Raji (cell line): ENCODE data around the gene SEPHS1.

ENCODE experiments used
- POLR2A ChIP-seq: IDR thresholded peaks from 2 replicates; pipeline ENCODE4 v1.6.1; 2011; ENCODE audit warnings: low read depth, low read length, control low read depth; ENCODE audit not compliant: insufficient read depth

SEPHS1 gene

DNA sequence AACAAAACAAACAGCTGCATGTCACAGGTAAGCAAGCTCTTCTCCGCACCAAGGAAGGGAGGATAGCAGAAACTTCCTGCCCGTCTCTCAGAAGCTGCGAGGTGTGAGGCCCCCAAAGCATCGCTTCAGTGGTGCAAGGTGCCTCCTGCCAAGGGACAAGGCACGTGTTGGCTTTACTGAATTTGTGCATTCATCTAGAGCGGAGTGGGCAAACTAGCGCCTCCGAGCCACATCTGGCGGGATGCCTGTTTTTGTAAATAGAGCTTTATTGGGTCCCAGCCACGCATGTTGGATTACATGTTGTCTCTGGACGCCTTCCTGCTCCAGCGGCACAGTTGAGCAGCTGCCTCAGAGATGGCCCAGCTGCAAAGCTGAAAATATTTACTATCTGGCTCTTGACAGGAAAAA, 75.9 kb downstream of the SEPHS1 start:
- TF ChIP-seq POLR2A: no peak

DNA sequence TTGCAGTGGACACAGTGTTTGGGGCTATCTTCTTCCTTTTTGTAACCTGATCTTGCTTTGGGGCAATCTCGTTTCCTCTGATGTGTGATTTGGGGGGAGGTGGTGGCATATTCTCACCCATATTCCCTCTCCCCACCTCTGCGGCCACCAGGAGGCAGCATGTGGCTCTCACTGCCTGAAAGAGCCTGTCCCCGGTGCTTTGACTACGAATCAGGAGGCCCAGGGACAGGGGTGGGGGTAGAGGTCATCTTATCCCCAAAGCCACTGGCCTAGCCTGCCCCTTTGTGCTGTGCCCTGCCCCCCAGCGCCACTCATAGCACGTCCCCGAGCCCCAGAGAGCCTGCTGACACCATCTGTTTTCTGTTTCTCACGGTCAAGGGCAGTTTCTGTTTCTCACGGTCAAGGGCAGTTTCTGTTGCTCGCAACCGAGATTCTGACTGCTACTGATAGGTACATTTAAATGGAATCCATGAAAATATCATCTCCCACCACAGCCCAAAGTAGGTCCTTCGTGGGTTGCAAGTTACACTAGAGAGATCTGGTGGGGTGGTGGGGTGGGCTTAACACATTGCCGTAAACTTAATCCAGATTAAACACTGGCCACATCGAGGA, 76.4 kb downstream of the SEPHS1 start:
- TF ChIP-seq POLR2A: no peak

DNA sequence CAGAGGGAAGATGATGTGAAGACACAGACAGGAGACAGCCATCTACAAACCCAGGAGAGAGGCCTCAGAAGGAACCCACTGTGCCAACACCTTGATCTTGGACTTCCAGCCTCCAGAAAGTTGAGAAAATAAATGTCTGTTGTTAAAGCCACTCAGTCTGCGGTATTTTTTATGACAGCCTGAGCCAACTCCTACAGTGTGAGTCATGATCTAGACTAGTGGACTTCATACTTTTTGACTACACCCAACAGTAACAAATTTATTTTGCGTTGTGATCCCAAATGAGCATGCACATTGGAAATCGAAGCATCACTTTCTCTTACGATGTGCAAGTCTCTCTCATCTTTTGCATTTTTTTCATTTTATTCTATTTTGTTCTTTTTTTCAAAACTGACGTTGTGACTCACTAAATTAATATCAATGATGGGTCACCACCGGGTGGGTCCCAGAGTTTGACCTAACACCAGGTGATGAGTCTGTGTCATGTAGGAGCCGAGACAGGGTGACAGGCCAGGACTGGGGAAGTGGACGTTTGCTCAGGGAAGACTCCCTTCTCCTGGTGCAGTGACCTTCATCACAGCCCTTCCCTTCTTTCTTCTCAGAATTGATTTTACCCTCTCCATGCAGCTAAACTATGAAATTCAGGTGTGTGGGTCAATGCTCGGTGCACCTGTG, 77.1 kb downstream of the SEPHS1 start:
- TF ChIP-seq POLR2A: no peak

DNA sequence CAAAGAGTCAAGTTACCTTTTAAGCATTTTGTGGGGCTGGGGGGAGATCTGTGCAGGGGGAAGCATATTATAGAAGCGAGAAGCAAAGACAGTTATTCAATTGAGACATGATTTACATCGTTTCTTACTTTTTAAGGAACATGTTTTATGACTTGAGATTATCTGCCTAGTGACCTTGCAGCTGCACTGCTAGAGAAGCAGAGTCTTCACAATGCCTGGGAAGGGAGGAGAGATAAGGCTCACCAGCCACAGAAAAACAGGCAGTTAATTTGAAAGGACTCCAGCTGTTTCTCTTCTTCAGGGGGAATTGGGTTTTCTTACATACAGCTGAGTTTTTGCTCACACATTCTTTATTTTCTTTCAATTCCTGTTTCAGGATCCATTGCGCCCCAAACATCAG, 79.3 kb downstream of the SEPHS1 start:
- TF ChIP-seq POLR2A: no peak

DNA sequence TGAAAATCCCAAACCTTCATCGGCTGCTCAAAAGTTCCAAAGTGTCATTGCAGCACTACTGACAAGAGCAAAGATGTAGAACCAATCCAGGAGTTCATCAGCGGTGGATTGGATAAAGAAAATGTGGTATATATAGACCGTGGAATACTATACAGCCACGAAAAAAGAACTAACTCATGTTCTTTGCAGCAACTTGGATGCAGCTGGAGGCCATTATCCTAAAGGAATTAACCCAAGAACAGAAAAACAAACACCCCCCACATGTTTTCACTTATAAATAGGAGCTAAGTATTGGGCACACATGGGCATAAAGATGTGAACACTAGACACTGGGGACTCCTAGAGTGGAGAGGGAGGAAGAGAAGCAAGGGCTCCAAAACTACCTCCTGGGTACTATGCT, 79.8 kb downstream of the SEPHS1 start:
- no peak for TF ChIP-seq POLR2A
